GM18508 (cell line): ENCODE measurements around the gene ZNF467.

Source experiments
- ATAC-seq: cut with Tn5 transposase; IDR thresholded peaks from one replicate; pipeline ENCODE4 v1.9.1; 2021; ENCODE audit warnings: moderate number of reproducible peaks; ENCODE audit not compliant: insufficient read depth, unreplicated experiment

ZNF467 gene

GRCh38 chr7:149731207-149731955 is 42.0 kb downstream of the ZNF467 start:
- ATAC-seq, result no peak

GRCh38 chr7:149729983-149730801 is 43.2 kb downstream of the ZNF467 start:
- ATAC-seq, result no peak

- no peak for ATAC-seq
These were observed 43.8 kb downstream of the ZNF467 start for GRCh38 chr7:149729586-149729982.

DNA sequence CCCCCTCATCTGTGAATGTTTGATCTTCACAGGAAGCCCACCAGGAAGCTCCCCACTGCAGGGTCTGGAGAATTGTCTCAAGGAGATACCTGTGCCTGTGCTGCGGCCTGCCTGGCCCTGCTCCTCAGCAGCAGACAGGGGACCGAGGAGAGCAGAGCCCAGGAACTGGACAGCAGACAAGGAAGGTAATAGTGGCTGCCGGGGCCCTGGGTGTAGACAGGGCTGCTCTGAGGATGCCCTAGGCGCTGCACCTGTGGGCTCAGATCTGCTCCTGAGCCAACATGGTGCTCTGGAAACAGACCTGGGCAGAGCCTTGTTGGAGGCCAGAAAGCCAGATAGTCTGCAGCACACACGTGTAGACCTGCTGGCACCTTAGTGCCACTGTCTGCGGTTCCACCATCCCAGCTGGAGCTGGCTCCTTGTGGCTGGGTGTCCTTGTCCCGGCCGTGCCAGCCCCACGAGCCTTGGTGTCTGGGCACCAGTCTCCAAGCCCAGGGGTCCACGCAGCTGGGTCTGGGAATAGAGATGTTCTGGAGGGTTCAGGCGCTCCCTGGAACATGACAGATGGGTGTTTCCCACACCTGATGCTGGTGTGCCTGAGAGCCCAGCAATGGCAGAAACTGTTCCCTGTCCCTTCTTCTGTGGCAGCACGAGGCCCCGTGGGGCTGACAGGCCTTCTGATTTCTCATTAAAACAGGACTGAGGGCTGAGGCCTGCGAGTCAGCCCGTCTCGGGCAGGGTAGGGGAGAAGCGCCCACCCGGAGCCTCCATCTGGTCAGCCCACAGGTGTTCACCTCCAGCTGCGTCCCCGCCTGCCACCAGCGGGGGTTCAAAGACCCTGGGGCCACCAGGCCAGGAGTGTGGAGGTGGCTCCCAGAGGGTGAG is 44.7 kb downstream of the ZNF467 start:
- ATAC-seq, result no peak

GRCh38 chr7:149727899-149728476 is 45.4 kb downstream of the ZNF467 start:
- no peak for ATAC-seq

DNA sequence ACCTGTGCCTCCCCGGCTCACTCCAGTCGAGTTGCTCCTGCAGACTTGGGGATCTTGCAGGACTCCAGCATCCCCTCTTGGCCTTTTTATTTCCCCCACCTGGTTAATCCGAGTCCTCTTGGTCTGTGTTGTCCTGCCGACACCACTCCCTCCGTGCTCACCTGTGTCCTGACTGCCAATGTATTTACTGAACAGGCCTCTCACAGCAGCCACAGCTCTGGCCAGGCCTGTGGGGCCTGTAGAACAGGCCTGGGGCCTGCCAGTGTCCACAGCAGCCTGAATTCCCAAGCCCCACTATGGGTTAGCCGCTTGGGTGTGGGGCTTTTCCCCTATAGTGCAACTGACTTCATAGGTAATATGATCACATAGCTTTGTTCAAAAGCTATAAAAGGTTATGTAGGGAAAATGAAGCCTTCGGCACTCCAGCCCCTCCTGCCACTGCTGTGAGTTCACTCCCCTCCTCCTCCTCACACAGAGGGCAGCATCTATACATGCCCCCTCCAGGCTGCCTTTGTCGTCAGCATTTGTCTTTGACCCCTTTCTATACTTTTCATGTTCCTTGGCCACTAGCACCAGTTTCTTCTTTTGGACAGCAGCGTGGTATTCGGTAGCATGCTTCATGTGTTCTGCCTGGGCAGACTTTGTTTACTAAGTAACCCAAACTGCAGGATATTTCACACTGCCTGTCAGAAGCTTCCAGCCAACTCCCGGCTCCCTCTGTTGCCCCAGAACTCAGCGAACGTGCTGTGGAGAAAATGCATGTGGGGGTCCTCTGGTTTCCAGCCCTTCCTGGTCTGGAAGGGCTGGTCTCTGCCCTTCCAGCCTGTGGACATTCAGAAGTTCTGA is 46.1 kb downstream of the ZNF467 start:
- ATAC-seq, result no peak

DNA sequence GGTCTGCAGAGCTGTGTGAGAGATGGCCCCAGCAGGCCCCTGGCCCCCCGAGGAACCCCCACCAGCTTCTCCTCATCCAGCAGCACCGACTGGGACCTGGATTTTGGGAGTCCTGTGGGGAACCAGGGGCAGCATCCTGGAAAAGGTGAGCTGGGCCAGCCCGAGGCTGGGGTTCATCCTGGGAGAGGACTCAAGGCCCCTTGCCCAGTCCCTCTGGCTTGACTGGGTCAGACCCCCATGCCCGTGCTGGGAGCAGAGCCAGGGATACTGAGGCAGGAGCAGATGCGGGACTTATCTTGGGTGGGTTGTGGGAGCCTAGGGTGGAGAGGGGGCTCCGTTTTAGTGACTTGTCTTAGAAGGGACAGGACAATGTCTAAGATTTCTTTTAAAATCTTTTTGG is 47.5 kb downstream of the ZNF467 start:
- no peak for ATAC-seq

DNA sequence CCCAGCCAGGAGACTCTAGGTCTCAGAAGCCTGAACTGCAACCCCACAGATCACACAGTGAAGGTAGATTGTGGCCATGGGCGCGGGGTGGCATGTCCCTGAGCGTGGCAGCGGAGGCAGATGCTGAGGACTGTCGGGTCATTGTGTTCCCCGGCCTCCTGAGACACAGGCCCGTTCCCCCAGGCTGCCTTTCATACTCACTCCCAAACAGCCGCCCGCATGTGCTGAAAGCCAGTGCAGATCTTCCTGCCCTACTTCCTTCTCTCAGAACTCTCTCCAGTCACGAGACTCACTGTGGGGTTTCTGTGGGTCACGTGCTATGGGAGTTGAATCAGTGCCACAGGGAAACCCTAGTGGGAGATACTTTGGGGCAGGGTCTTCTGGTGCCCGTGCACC is 48.0 kb downstream of the ZNF467 start:
- no peak for ATAC-seq

DNA sequence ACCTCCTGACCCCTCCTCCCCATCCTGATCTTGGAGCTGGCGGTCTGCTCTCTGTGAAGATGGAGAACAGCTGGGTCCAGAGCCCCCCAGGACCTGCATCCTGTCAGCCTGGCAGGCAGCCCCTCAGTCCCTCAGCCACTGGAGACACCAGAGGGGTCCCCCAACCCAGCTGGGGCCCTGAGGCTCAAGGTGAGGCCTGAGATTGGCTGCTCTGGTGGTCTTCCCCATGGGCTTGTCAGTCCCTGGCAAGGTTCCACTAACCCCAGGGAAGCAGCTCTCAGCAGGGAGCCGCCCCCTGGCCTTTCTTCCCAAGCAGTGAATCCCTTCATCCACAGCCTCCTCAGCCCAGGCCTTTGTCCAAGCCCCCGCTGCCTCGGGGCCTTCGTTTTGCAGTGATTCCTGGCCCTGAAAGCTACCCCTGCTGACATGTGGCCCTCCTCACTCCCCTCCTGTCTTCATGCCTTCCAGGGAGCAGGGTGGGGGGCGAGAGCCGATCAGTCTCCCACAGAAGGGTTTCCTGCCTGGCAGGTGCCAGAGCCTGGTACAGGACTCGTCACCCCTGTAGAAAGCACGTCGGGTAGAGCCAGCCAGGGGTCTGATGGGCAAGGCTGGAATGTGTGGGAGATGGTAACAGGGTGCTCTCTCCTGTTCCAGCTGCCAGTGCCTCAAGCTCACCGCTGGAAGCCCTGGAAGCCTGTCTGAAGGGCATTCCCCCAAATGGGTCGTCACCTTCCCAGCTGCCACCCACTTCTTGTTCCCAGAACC is 48.5 kb downstream of the ZNF467 start:
- ATAC-seq, result no peak

GRCh38 chr7:149723795-149724495 is 49.4 kb downstream of the ZNF467 start:
- ATAC-seq, result no peak

DNA sequence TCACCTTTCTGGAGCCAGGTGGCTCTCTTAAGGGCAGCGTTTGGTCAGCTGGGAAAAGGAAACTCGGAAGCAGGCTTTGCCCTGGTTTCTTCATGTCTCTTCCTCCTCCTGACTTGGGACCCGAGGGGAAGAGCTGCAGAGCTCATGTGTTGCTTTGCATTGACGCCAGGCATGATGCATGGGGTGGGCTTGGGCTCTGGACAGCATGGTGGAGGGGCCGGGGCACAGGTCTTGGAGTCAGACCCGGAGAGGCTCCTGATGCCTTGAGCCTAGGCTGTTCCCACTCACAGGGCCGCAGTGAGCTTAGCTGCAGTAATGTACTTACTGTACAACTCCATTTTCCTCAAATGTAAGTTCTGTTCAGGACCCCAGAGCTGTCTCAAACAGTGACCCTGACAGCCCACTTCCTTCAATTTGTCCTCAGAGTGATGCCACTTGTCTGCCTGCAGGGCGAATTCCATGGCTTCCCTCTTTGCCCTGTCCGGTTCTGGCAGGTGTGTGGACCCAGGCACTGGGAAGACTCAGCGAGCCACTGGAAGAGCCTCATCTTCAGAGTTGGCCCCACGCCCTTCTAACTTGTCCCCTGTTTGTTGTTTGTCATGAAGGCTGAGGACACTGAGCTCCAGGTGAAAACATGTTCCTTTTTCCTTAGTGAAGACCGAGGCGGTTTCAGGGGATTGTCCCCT is 50.2 kb downstream of the ZNF467 start:
- no peak for ATAC-seq

DNA sequence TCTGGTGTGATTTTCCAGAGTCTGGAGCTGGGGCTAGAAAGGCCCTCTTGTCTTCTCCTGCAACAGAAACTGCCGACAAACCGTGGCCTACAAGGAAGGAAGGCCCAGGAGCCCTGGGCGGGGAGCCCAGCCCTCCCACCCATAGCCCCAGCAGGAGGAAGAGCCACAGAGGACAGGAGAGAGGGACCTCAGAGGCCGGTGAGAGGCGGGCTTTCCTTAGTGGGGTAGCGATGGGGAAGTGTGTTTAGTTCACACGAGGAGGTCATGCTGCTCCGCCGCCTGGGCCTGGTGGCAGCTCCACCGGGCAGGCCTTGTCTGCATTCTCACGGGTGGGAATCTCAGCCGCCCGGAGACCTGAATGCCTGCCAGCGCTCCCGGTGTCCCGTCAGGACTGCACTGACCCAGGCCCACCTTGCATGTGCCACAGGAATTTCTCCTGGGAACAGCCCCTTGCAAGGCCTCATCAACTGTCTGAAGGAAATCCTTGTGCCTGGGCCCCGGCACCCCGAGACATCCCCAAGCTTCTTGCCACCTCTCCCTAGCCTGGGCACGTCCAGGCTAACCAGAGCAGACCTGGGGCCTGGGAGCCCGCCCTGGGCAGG is 50.9 kb downstream of the ZNF467 start:
- ATAC-seq, result no peak

- ATAC-seq, result no peak
These were observed 52.2 kb downstream of the ZNF467 start for GRCh38 chr7:149721084-149721601.

DNA sequence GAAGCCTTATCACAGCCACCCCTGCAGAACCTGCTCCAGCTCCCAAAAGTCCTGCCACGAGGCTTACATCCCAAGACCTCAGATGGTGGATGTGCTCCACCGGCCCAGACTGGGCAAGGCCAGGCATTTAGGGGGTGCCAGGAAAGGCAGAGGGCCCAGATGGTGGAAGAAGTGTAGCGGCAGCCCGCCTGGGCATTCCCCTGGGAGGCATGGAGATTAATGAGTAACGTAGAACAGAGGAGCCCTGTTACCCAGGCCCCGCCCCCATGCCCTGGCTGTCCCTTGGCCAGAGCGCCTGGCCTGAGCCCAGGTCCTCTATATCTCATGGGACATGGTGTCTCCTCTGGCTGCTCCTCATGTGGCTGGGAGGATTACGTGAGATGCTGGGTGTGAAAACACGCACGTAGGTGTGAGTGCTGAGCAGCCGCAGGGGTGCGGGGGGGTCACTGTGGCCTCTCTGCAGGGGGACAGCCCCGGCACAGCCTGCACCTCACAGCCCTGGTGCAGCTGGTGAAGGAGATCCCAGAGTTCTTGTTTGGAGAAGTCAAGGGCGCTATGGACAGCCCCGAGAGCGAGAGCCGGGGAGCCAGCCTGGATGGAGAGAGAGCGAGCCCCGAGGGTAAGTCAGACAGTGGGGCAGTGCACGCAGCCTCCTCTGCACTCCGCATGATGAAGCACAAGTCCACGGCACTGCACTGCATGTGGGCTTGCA is 52.9 kb downstream of the ZNF467 start:
- peak; percentile 47 for ATAC-seq

GRCh38 chr7:149719912-149720335 is 53.5 kb downstream of the ZNF467 start:
- ATAC-seq, result peak; percentile 56
